Left hindlimb (tissue), 1 donor: ENCODE measurements around the gene CD163.
"Not testable (repeated sequence)": the region's sequence is repeated elsewhere in the genome, so short reads cannot be mapped to it uniquely, and the experiment has no call there.

Source experiments
- DNase-seq: peaks from one replicate; pipeline ENCODE4 v3.0.0-alpha.2; 2018

CD163 gene

DNA sequence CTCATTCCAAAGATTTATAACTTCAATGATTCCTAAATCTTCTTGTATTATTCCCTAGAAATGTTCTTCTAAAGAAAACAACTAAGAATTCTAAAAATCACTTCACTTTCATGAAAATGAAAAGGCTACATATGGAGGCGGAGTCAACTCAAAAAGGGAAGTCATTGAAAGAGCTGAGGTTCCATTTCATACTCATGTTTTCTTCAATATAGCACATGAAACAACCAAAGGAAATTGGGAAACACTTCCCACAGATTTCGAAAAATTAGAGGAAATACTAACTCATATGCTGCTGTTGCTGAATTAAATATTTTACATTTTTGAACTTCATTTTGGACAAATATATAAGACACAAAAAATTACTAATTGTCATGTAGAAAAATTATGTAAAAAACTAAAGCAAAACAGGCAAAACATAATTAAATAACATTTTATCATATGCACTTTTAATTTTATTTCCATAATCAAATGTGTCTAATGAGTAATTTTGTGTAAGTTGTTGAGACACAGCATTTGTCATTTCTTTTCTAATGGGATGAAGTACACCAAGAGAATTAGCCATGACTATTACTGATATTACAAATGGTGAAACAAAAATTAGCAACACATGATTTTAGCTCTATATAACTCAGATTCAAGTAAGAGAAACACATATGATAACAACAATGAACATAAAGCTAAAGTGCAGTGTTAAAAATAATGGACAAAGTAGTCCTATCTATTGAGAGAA is at the start of gene CD163:
CD163 (minus strand) TSS at position 92 of the 730 bp plus-strand sequence; CDS start at position 5, 87 bp downstream.
- DNase-seq, result no peak

- no peak for DNase-seq
Measured at GRCh38 chr12:7542813-7543212, 39.2 kb upstream of the CD163 start.

GRCh38 chr12:7542046-7542445 is 38.5 kb upstream of the CD163 start:
- DNase-seq, result no peak

DNA sequence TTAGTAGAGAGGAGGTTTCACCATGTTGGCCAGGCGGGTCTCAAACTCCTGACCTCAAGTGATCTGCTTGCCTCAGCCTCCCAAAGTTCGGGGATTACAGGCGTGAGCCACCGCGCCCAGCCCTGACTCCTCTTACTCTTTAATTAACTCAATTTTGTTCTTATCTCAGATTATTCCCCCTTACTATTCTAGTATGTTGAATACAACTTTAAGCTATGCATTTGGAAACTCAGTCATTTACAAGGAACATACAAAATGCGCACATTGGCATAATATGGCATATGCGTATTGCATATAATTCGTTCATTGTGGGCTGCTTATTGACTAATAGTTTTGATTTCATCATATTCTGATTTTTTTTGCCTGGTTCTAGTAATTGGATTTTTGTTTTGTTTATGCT is 10.8 kb upstream of the CD163 start:
- DNase-seq, result no peak

- DNase-seq, result no peak
Measured at GRCh38 chr12:7512553-7512952, 9.0 kb upstream of the CD163 start.

GRCh38 chr12:7509793-7510470 is 6.4 kb upstream of the CD163 start:
- DNase-seq, result not testable (repeated sequence)

DNA sequence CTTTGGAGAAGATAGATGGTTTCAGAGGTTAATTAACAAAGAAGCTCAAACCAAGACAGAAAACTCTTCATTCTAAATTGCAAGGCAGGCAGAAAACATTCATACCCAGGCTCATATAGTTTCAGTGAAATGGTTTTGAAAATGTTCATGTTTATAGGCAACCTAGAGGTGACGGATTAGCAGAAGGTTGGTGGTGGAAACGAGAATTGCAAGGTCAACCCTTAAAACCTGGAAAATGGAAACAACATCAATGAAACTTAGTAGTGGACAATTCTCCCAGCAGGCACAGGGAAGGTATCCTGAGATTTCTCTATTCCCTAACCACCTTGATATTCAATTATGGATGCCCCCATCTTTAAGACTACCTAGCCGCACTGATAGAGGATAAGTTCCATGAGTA is 965 bp downstream of the CD163 start:
- DNase-seq, result no peak

DNA sequence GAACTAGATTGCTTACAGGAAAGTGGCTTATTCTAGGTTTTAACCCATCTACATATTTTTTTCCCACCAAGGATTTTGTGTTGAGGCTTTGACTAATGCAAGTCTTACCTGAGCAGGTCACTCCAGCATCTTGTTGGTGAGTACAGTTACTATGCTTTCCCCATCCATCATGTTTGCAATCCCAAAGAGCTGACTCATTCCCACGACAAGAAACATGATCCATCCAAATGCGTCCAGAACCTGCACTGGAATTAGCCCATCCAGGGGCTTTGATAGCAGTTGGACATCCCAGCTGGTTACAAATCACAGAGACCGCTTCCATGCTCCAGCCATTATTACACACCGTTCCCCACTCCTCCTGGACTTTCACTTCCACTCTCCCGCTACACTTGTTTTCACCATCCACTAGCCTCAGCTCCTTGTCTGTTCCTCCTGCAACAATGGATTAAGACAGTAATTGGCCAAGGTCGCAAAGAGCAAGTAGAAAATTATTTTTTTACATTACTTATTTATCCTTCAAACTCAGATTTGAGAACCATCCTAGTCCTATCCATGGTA is 2.5 kb downstream of the CD163 start:
- no peak for DNase-seq

DNA sequence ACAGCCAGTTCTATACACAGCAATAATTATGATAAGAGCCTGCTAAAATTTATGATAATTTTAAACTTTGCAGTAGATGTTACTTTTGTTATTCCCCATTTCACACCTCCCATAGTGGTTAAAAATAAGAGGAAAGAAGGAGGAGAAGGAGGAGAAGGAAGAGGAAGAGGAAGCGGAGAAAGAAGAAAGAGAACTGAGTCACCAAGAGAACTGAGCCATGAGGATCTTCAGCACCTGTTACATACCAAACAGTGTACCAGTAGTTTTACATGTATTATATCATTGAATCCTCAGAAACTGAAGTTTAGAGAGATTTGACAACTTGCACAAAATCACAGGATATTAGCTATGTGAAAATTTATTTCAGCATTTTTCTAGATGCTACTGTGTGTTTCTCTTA is 3.9 kb downstream of the CD163 start:
- DNase-seq, result no peak

GRCh38 chr12:7498809-7499208 is 4.8 kb downstream of the CD163 start:
- DNase-seq, result peak; percentile 26

- no peak for DNase-seq
Measured at GRCh38 chr12:7497661-7498060, 5.9 kb downstream of the CD163 start.

GRCh38 chr12:7496451-7496850 is 7.1 kb downstream of the CD163 start:
- no peak for DNase-seq

DNA sequence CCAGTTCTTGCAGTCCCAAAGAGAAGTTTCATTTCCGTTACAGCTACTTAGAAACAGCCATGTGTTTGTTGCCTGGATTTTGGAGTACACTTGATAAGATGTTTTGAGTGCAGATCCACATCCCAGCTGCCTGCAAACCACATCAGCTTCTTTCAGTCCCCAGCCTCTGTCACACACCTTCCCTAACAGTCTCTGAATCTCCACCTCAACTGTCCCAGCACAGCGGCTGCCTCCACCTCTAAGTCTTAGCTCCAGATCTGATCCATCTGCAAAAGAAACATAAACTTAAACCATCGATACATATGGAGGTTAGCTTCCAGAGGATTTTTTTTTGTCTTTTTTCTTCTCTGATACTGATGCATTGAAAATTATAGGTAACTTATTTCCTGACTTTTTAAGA is 8.4 kb downstream of the CD163 start:
- DNase-seq, result no peak

GRCh38 chr12:7493006-7493405 is 10.6 kb downstream of the CD163 start:
- DNase-seq, result no peak

- no peak for DNase-seq
Measured at GRCh38 chr12:7486512-7486911, 17.1 kb downstream of the CD163 start.

GRCh38 chr12:7485095-7485494 is 18.5 kb downstream of the CD163 start:
- no peak for DNase-seq

GRCh38 chr12:7483343-7483742 is 20.2 kb downstream of the CD163 start:
- DNase-seq, result no peak

GRCh38 chr12:7479771-7480170 is 23.8 kb downstream of the CD163 start:
- no peak for DNase-seq

DNA sequence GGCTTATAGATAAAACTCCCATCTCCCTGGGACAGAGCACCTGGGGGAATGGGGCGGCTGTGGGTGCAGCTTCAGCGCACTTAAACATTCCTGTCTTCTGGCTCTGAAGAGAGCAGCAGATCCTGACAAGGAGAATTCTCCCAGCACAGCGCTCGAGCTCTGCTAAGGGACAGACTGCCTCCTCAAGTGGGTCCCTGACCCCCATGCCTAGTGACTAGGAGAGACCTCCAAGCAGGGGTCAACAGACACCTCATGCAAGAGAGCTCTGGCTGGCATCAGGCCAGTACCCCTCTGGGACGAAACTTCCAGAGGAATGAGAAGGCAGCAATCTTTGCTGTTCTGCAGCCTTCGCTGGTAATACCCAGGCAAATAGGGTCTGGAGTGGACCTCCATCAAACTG is 31.5 kb downstream of the CD163 start:
- no peak for DNase-seq

GRCh38 chr12:7460375-7461259 is 43.0 kb downstream of the CD163 start:
- no peak for DNase-seq

- DNase-seq, result no peak
Measured at GRCh38 chr12:7459973-7460372, 43.6 kb downstream of the CD163 start.

GRCh38 chr12:7451756-7452155 is 51.8 kb downstream of the CD163 start:
- no peak for DNase-seq

DNA sequence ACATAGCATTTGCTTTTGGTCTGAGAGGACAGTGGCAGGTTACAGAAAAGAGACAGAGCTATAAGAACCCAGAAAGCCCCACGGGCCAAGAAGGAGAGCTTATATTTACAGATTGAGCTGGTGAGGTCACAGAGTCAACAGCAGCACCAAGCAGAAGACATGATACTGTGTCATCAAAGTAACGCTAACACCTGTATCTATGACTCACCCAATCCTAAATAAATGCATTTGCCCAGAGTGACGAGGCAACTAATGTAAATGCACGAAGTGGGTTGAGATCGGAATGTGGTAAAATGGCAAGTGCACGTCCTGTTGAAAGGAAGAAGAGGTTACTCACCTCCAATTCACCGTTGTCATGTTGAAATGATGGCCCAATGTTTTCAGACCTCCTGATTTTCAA is 52.9 kb downstream of the CD163 start:
- no peak for DNase-seq
